Measurements from ENCODE around the gene GLIS1. TPM values are rescaled to one million over a fixed set of nuclear protein-coding genes. Genes with fewer than 3 reads are reported as not detected.

The GLIS1 gene
- polyA plus RNA-seq, 3 donors = 0.22 to 3.7 (median 0.56) TPM

- no peak overlapping the region for H3K27ac ChIP-seq (ENCODE audit: low read depth, low read length)
- 19 to 35% (median 27%) methylated on average over 2 of the region's 2 CpGs for WGBS, 3 donors
Measured at GRCh38 chr1:53665996-53666395, 73.0 kb downstream of the GLIS1 start.

- no peak overlapping the region for H3K27ac ChIP-seq (ENCODE audit: low read depth, low read length)
- WGBS, 3 donors = 58 to 70% (median 66%) methylated on average over 11 to 15 of the region's 15 CpGs
Measured at GRCh38 chr1:53663529-53664300, 75.2 kb downstream of the GLIS1 start.

- H3K27ac ChIP-seq (ENCODE audit: low read depth, low read length) = no peak overlapping the region
- WGBS, 3 donors = 77 to 84% (median 84%) methylated on average over 3 of the region's 3 CpGs
Measured at GRCh38 chr1:53662951-53663350, 76.0 kb downstream of the GLIS1 start.

- 87 to 93% (median 88%) methylated on average over 11 of the region's 11 CpGs for WGBS, 3 donors
Measured at GRCh38 chr1:53662169-53662568, 76.8 kb downstream of the GLIS1 start.

GRCh38 chr1:53661496-53661895 lies 77.5 kb downstream of the GLIS1 start:
- H3K27ac ChIP-seq (ENCODE audit: low read depth, low read length) = no peak overlapping the region
- WGBS, 3 donors = 85 to 92% (median 89%) methylated on average over 8 of the region's 8 CpGs

More at GRCh38 chr1:53662169-53662568, 76.8 kb downstream of the GLIS1 start:
- H3K27ac ChIP-seq (ENCODE audit: low read depth, low read length) = no peak overlapping the region

GRCh38 chr1:53660666-53661065 lies 78.3 kb downstream of the GLIS1 start:
- WGBS, 3 donors = 68 to 82% (median 74%) methylated on average over 3 of the region's 3 CpGs
- no peak overlapping the region for H3K27ac ChIP-seq (ENCODE audit: low read depth, low read length)

GRCh38 chr1:53659436-53659835 lies 79.5 kb downstream of the GLIS1 start:
- 88 to 99% (median 90%) methylated on average over 2 of the region's 2 CpGs for WGBS, 3 donors
- H3K27ac ChIP-seq (ENCODE audit: low read depth, low read length) = no peak overlapping the region

GRCh38 chr1:53658489-53659230 lies 80.3 kb downstream of the GLIS1 start:
- H3K27ac ChIP-seq (ENCODE audit: low read depth, low read length) = no peak overlapping the region
- 76 to 82% (median 81%) methylated on average over 8 of the region's 8 CpGs for WGBS, 3 donors

GRCh38 chr1:53657891-53658396 lies 81.0 kb downstream of the GLIS1 start:
- WGBS, 3 donors = 92 to 100% (median 100%) methylated on average over 1 of the region's 1 CpG

GRCh38 chr1:53657531-53657805 lies 81.5 kb downstream of the GLIS1 start:
- no peak overlapping the region for H3K27ac ChIP-seq (ENCODE audit: low read depth, low read length)
- 20 to 28% (median 20%) methylated on average over 4 of the region's 4 CpGs for WGBS, 3 donors

More at GRCh38 chr1:53657891-53658396, 81.0 kb downstream of the GLIS1 start:
- H3K27ac ChIP-seq (ENCODE audit: low read depth, low read length) = no peak overlapping the region

GRCh38 chr1:53656747-53657530 lies 82.0 kb downstream of the GLIS1 start:
- no peak overlapping the region for H3K27ac ChIP-seq (ENCODE audit: low read depth, low read length)
- WGBS, 3 donors = 77 to 82% (median 78%) methylated on average over 11 of the region's 11 CpGs

- no peak overlapping the region for H3K27ac ChIP-seq (ENCODE audit: low read depth, low read length)
- 30 to 33% (median 31%) methylated on average over 10 of the region's 10 CpGs for WGBS, 3 donors
Measured at GRCh38 chr1:53655931-53656746, 82.8 kb downstream of the GLIS1 start.

- no peak overlapping the region for H3K27ac ChIP-seq (ENCODE audit: low read depth, low read length)
- WGBS, 3 donors = 73 to 81% (median 80%) methylated on average over 27 of the region's 27 CpGs
Measured at GRCh38 chr1:53654216-53655210, 84.5 kb downstream of the GLIS1 start.

GRCh38 chr1:53653631-53654030 lies 85.3 kb downstream of the GLIS1 start:
- no peak overlapping the region for H3K27ac ChIP-seq (ENCODE audit: low read depth, low read length)
- WGBS, 3 donors = 68 to 86% (median 74%) methylated on average over 5 of the region's 5 CpGs

- WGBS, 3 donors = 74 to 81% (median 79%) methylated on average over 7 of the region's 7 CpGs
- no peak overlapping the region for H3K27ac ChIP-seq (ENCODE audit: low read depth, low read length)
Measured at GRCh38 chr1:53653200-53653575, 85.8 kb downstream of the GLIS1 start.

GRCh38 chr1:53652441-53653199 lies 86.3 kb downstream of the GLIS1 start:
- H3K27ac ChIP-seq (ENCODE audit: low read depth, low read length) = no peak overlapping the region
- WGBS, 3 donors = 78 to 87% (median 83%) methylated on average over 7 of the region's 7 CpGs
